HepG2 (cell line): ENCODE measurements around the gene ASXL1. TPM values are rescaled to one million over a fixed set of nuclear protein-coding genes. Genes with fewer than 3 reads are reported as not detected.
A peak's percentile ranks its signal among the peaks of the same experiment; 100 is the strongest.

ENCODE experiments used
- ELF1 ChIP-seq: sonication (generic); formaldehyde crosslinking; IDR thresholded peaks from 2 replicates; pipeline ENCODE4 v1.4.0; 2020; ENCODE audit warnings: missing genetic modification reagents
- ELF4 ChIP-seq: sonication (generic); formaldehyde crosslinking; IDR thresholded peaks from 2 replicates; pipeline ENCODE4 v1.5.0; 2020; ENCODE audit warnings: missing genetic modification reagents, mild to moderate bottlenecking, moderate library complexity, borderline replicate concordance
- FOXK2 ChIP-seq: fragments of 450-650 bp; IDR thresholded peaks from 2 replicates; pipeline ENCODE4 v1.6.1; 2016
- KLF12 ChIP-seq: sonication (generic); formaldehyde crosslinking; IDR thresholded peaks from 2 replicates; pipeline ENCODE4 v1.4.0; 2020; ENCODE audit warnings: missing genetic modification reagents, borderline replicate concordance
- MIER3 ChIP-seq: IDR thresholded peaks from 2 replicates; pipeline ENCODE4 v1.6.1; 2016; ENCODE audit warnings: missing compliant biosample characterization, borderline replicate concordance
- NBN ChIP-seq: fragments of 450-650 bp; conservative IDR thresholded peaks from 2 replicates; pipeline ENCODE4 v1.6.1; 2017
- NFYC ChIP-seq: IDR thresholded peaks from 2 replicates; pipeline ENCODE4 v1.6.1; 2016; ENCODE audit warnings: missing genetic modification reagents, missing compliant biosample characterization
- PAXIP1 ChIP-seq: sonication (generic); formaldehyde crosslinking; conservative IDR thresholded peaks from 2 replicates; pipeline ENCODE4 v1.4.0; 2020; ENCODE audit warnings: mild to moderate bottlenecking, missing genetic modification reagents, moderate library complexity
- PHF8 ChIP-seq: sonication (generic); formaldehyde crosslinking; IDR thresholded peaks from 2 replicates; pipeline ENCODE4 v1.5.0; 2020; ENCODE audit warnings: missing genetic modification reagents
- PRMT3 ChIP-seq: sonication (generic); formaldehyde crosslinking; IDR thresholded peaks from 2 replicates; pipeline ENCODE4 v1.8.1; 2022; ENCODE audit warnings: low read depth, mild to moderate bottlenecking, moderate library complexity, missing genetic modification reagents, borderline replicate concordance
- RBFOX2 ChIP-seq: fragments of 200-400 bp; formaldehyde crosslinking; IDR thresholded peaks from 2 replicates; pipeline ENCODE4 v1.6.1; 2017; ENCODE audit warnings: low read depth, mild to moderate bottlenecking, low read length
- SNRNP70 ChIP-seq: fragments of 200-400 bp; formaldehyde crosslinking; IDR thresholded peaks from 2 replicates; pipeline ENCODE4 v1.6.1; 2017; ENCODE audit warnings: mild to moderate bottlenecking, low read depth, low read length, moderate library complexity
- SYNCRIP ChIP-seq: fragments of 200-400 bp; formaldehyde crosslinking; IDR thresholded peaks from 2 replicates; pipeline ENCODE4 v1.6.1; 2018; ENCODE audit warnings: mild to moderate bottlenecking, low read depth, low read length; ENCODE audit not compliant: insufficient read depth
- ZNF280B ChIP-seq: sonication (generic); formaldehyde crosslinking; IDR thresholded peaks from 2 replicates; pipeline ENCODE4 v1.5.0; 2020; ENCODE audit warnings: missing genetic modification reagents, mild to moderate bottlenecking, borderline replicate concordance
- ZNF3 ChIP-seq: IDR thresholded peaks from 2 replicates; pipeline ENCODE4 v1.7.0; 2017; ENCODE audit warnings: inconsistent platforms
- ZNF367 ChIP-seq: sonication (generic); formaldehyde crosslinking; IDR thresholded peaks from 2 replicates; pipeline ENCODE4 v1.4.0; 2020; ENCODE audit warnings: missing genetic modification reagents, borderline replicate concordance
- ZNF44 ChIP-seq: sonication (generic); formaldehyde crosslinking; IDR thresholded peaks from 2 replicates; pipeline ENCODE4 v1.5.1; 2020; ENCODE audit warnings: mild to moderate bottlenecking, missing genetic modification reagents
- ZNF484 ChIP-seq: sonication (generic); formaldehyde crosslinking; IDR thresholded peaks from 2 replicates; pipeline ENCODE4 v1.5.1; 2020; ENCODE audit warnings: mild to moderate bottlenecking, low read depth, missing genetic modification reagents, borderline replicate concordance
- ZNF549 ChIP-seq: sonication (generic); formaldehyde crosslinking; IDR thresholded peaks from 2 replicates; pipeline ENCODE4 v1.5.0; 2020; ENCODE audit warnings: missing genetic modification reagents
- ZNF550 ChIP-seq: sonication (generic); formaldehyde crosslinking; IDR thresholded peaks from 2 replicates; pipeline ENCODE4 v1.4.0; 2020; ENCODE audit warnings: mild to moderate bottlenecking, missing genetic modification reagents, borderline replicate concordance
- ZNF552 ChIP-seq: sonication (generic); formaldehyde crosslinking; IDR thresholded peaks from 2 replicates; pipeline ENCODE4 v1.9.0; 2022; ENCODE audit warnings: missing genetic modification reagents, mild to moderate bottlenecking, borderline replicate concordance
- ZNF776 ChIP-seq: sonication (generic); formaldehyde crosslinking; IDR thresholded peaks from 2 replicates; pipeline ENCODE4 v1.4.0; 2020; ENCODE audit warnings: mild to moderate bottlenecking, missing genetic modification reagents
- ZNF788 ChIP-seq: sonication (generic); formaldehyde crosslinking; IDR thresholded peaks from 2 replicates; pipeline ENCODE4 v1.5.0; 2020; ENCODE audit warnings: mild to moderate bottlenecking, missing genetic modification reagents, borderline replicate concordance
- ZSCAN20 ChIP-seq: sonication (generic); formaldehyde crosslinking; IDR thresholded peaks from 2 replicates; pipeline ENCODE4 v1.4.0; 2020; ENCODE audit warnings: missing genetic modification reagents, mild to moderate bottlenecking, borderline replicate concordance
- polyA plus RNA-seq, 8 experiments: library from polyadenylated mRNA; depleted of rRNA in 3 of 8; stranded (reverse) in 7 of 8; unstranded in 1 of 8; fragments of >200 nt; fragmentation: Illumina TruSeq in 4 of 8; extraction: Trizol in 4 of 8; gene quantifications; 2 replicates each; pipeline versions ENCODE4 v1.2.1 to v1.2.3, GENCODE V29; 2011 to 2016; ENCODE audit warnings: low read depth in 4 of 8, missing spikeins in 1 of 8, mixed read lengths in 1 of 8; ENCODE audit not compliant: insufficient read depth in 1 of 8
- total RNA-seq, 5 experiments: library from RNA; depleted of rRNA; stranded (reverse); fragments of >200 nt; fragmentation: Illumina TruSeq; extraction: Trizol; gene quantifications; 2 replicates each; pipeline ENCODE4 v1.2.3, GENCODE V29; 2016; ENCODE audit warnings: low read depth in 1 of 5

ASXL1 gene
- total and polyA plus RNA-seq, 2 of the 13 experiments (the other 11 are each of a cell fraction or from before 2014, with no cell fraction given): 62.1 to 74.8 TPM

- TF ChIP-seq ZNF3 (CRISPR knock-in tag): no peak; the same call in 1 of the 2 replicates
- TF ChIP-seq PHF8: peak; percentile 22; the same call in 1 of the 2 replicates
- TF ChIP-seq NBN: no peak
- TF ChIP-seq PRMT3 (CRISPR knock-in tag): no peak
- TF ChIP-seq ZNF280B (CRISPR knock-in tag): no peak
- TF ChIP-seq FOXK2: peak; percentile 86; the same call in 1 of the 2 replicates
- no peak; the same call in 1 of the 2 replicates for TF ChIP-seq NFYC (CRISPR knock-in tag)
- no peak for TF ChIP-seq RBFOX2
- peak; percentile 29; the same call in 1 of the 2 replicates for TF ChIP-seq ZNF788 (CRISPR knock-in tag)
- no peak for TF ChIP-seq ZNF367 (CRISPR knock-in tag)
- TF ChIP-seq SNRNP70: no peak
- TF ChIP-seq ZSCAN20 (CRISPR knock-in tag): no peak
- 0 out of 2 replicates have a peak, but pooled peaks have one; percentile 21 for TF ChIP-seq ELF4 (CRISPR knock-in tag)
- no peak; the same call in 1 of the 2 replicates for TF ChIP-seq PAXIP1 (CRISPR knock-in tag)
- TF ChIP-seq ZNF549 (CRISPR knock-in tag): no peak
- TF ChIP-seq KLF12 (CRISPR knock-in tag): no peak
- no peak for TF ChIP-seq SYNCRIP
- TF ChIP-seq ZNF552 (CRISPR knock-in tag): 0 out of 2 replicates have a peak, but pooled peaks have one; percentile 14
- no peak for TF ChIP-seq ZNF484 (CRISPR knock-in tag)
- no peak for TF ChIP-seq ZNF776 (CRISPR knock-in tag)
- TF ChIP-seq ELF1 (CRISPR knock-in tag): peak; percentile 32; the same call in 1 of the 2 replicates
- TF ChIP-seq ZNF550: 0 out of 2 replicates have a peak, but pooled peaks have one; percentile 31
- TF ChIP-seq ZNF44 (CRISPR knock-in tag): 0 out of 2 replicates have a peak, but pooled peaks have one; percentile 27
- TF ChIP-seq MIER3 (CRISPR knock-in tag): no peak; the same call in 1 of the 2 replicates
Measured at GRCh38 chr20:32484958-32485769, 127.0 kb downstream of the ASXL1 start (continued).
